Memory B cell (primary cell): ENCODE results near the gene TADA2A.

Experiments
- ATAC-seq: fragments of 150-1000 bp; cut with Tn5 transposase; 2 replicates; pipeline ENCODE4 v1.10.0; 2021; ENCODE audit warnings: low read depth, mild to moderate bottlenecking, moderate library complexity
- DNase-seq, 2 donors: peaks; one replicate each; pipeline ENCODE4 v3.0.0; 2022; ENCODE audit warnings: low spot score in 2 of 2
- H3K27ac Mint-ChIP-seq: one replicate; pipeline ENCODE4 v1.8.0; 2022; ENCODE audit warnings: mild to moderate bottlenecking, moderate library complexity, mixed read lengths
- H3K27me3 Mint-ChIP-seq: one replicate; pipeline ENCODE4 v1.8.0; 2022; ENCODE audit warnings: mixed read lengths
- H3K36me3 Mint-ChIP-seq: one replicate; pipeline ENCODE4 v1.8.0; 2022; ENCODE audit warnings: mild to moderate bottlenecking, mixed read lengths
- H3K4me1 Mint-ChIP-seq: one replicate; pipeline ENCODE4 v1.8.0; 2022; ENCODE audit warnings: mixed read lengths
- H3K4me3 Mint-ChIP-seq: one replicate; pipeline ENCODE4 v1.8.0; 2022; ENCODE audit warnings: mild to moderate bottlenecking, moderate library complexity, mixed read lengths
- H3K9me3 Mint-ChIP-seq: one replicate; pipeline ENCODE4 v1.8.0; 2022; ENCODE audit warnings: mixed read lengths

The TADA2A gene

DNA sequence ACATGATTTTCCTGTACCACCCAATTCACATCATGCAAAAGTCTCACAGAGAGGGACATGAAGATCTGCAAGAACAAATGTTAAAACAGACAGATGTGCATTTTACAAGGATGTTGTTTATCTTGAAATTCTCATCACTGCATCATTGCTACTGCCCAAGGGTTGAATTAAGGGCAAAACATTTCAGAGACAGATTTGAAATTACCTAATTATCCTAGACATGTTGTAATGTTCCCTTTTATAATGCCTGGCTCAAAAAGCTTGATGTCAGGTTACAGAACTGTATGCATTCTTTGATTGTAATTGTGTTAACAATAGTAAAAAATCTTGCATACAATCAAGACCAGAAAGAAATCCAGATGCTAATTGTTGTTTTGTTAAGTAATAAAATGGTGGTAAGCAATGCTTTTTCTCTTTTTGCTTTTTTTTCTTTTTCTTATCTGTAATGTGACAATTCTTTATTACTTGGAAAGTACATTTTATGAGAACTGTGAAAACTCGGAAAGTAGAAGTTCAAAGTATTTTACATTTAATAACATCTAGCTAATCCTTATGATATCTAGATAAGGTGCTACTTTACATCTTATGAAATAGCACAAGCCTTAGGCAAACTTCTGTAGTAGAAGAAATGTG lies 79.4 kb downstream of the TADA2A start:
- Mint-ChIP-seq H3K27ac (no peak overlapping the region), H3K4me3 (no peak overlapping the region), H3K9me3 (no peaks in the 10 kb centered on the region), H3K4me1 (peaks cover 13% of the 10 kb centered on the region), H3K27me3 (no peaks in the 10 kb centered on the region), H3K36me3 (no peaks in the 10 kb centered on the region)
- DNase-seq (no peak), ATAC-seq (no peak)

GRCh38 chr17:37488009-37488604 lies 81.4 kb downstream of the TADA2A start:
- H3K4me3 Mint-ChIP-seq, result peak overlapping the region; percentile 91
- H3K36me3 Mint-ChIP-seq, result no peaks in the 10 kb centered on the region
- no peak for DNase-seq
- no peak overlapping the region for H3K27ac Mint-ChIP-seq
- no peaks in the 10 kb centered on the region for H3K27me3 Mint-ChIP-seq
- ATAC-seq, result no peak
- H3K9me3 Mint-ChIP-seq, result no peaks in the 10 kb centered on the region
- H3K4me1 Mint-ChIP-seq, result peaks cover 17% of the 10 kb centered on the region

DNA sequence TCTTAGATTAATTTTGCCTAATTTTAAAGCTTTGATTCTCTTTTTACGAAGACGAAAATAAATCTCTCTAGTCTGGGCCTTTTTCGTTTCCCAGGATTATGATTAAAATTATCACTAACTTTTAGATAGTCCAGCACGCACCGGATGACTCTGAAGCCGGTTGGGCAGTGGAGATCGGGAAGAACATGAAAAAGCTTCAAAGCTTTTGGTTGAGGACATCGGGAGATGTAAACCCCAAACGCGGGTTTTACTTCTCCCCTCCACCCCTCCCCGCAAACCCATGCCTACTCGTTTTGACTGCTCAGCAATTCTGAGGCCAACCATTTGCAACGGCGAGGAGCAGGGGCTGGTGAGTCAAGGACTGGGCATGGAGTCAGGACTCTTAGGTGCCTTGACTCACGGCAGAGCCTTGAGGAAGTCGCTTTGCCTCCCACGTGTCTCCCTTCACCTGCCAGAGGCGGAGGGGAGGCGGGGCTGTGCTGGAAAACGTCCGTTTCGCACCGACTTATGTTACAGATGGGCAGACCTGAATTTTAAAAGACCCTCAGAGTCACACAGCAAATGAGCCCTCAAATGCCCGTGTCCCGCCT lies 82.0 kb downstream of the TADA2A start:
- no peaks in the 10 kb centered on the region for H3K27me3 Mint-ChIP-seq
- no peaks in the 10 kb centered on the region for H3K9me3 Mint-ChIP-seq
- no peaks in the 10 kb centered on the region for H3K36me3 Mint-ChIP-seq
- peak; percentile 6 for ATAC-seq
- H3K4me3 Mint-ChIP-seq, result peak overlapping the region; percentile 91
- no peak overlapping the region for H3K27ac Mint-ChIP-seq
- DNase-seq, result peak in 1 of 2 donors; percentile 11
- peaks cover 14% of the 10 kb centered on the region for H3K4me1 Mint-ChIP-seq

DNA sequence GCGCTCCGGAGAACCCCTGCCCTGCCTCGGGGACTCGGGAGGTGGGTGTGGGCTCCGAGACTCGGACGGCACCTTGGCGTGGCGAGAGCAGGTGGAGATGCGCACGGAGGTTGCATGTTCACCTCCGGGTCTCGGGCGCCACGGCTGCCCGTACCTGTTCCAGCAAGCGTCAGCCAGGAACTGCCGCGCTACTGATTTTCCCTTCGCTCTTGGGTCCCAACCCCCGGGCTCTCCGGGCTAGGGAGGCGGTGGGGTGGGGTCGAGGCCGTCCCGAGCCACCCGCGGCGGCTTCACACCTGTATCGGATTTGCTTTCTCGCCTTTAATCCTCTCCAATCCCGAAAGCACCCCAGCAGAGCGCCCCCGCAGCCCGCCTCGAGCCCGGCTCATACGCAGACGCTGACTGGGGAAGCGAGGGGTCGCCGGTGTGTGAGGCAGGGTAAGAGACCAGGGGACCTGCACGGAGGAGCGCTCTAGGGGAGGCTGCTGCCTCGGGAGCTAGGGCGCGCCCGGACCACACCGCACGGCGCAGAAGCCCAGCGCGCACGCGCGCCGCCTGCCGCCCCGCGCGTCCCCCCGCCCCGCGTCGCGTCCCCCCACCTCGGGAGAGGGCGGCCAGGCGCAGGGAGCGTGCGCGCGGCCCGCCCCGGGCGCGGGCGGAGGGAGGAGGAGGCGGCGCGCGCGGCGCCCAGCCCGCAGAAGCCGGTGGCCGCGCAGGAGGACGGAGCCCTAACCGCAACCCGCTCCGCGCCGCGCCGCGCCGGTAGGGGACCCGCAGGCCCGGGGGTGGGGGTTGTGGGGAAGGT lies 82.7 kb downstream of the TADA2A start, which contains the start of gene DUSP14:
DUSP14 (plus strand) TSS at position 695 of the 805 bp plus-strand sequence. CDS start 22,382 bp downstream, outside the sequence.
- Mint-ChIP-seq H3K4me1 (peaks cover 14% of the 10 kb centered on the region), H3K4me3 (peak within 1 kb of the TSS; percentile 95), H3K36me3 (no peaks in the 10 kb centered on the region), H3K27ac (peak within 1 kb of the TSS; percentile 77), H3K9me3 (no peaks in the 10 kb centered on the region), H3K27me3 (no peaks in the 10 kb centered on the region)
- ATAC-seq (peak; percentile 72), DNase-seq (peak; percentile 75)

- Mint-ChIP-seq H3K36me3 (no peaks in the 10 kb centered on the region), H3K27me3 (no peaks in the 10 kb centered on the region), H3K9me3 (no peaks in the 10 kb centered on the region), H3K27ac (peak overlapping the region; percentile 77), H3K4me3 (peak overlapping the region; percentile 95), H3K4me1 (peaks cover 14% of the 10 kb centered on the region)
- ATAC-seq (peak; percentile 66), DNase-seq (peak; percentile 63 to 74)
Measured at GRCh38 chr17:37490022-37490587, 83.4 kb downstream of the TADA2A start.

GRCh38 chr17:37490638-37491614 lies 84.2 kb downstream of the TADA2A start:
- no peak for ATAC-seq
- no peaks in the 10 kb centered on the region for H3K36me3 Mint-ChIP-seq
- peak overlapping the region; percentile 95 for H3K4me3 Mint-ChIP-seq
- H3K27ac Mint-ChIP-seq, result peak overlapping the region; percentile 77
- no peaks in the 10 kb centered on the region for H3K9me3 Mint-ChIP-seq
- H3K4me1 Mint-ChIP-seq, result peaks cover 14% of the 10 kb centered on the region
- no peaks in the 10 kb centered on the region for H3K27me3 Mint-ChIP-seq
- DNase-seq, result no peak

- Mint-ChIP-seq H3K4me1 (peaks cover 14% of the 10 kb centered on the region), H3K27ac (no peak overlapping the region), H3K27me3 (no peaks in the 10 kb centered on the region), H3K4me3 (no peak overlapping the region), H3K9me3 (no peaks in the 10 kb centered on the region), H3K36me3 (no peaks in the 10 kb centered on the region)
- no peak for DNase-seq
- ATAC-seq, result no peak
Measured at GRCh38 chr17:37492167-37492566, 85.5 kb downstream of the TADA2A start.

DNA sequence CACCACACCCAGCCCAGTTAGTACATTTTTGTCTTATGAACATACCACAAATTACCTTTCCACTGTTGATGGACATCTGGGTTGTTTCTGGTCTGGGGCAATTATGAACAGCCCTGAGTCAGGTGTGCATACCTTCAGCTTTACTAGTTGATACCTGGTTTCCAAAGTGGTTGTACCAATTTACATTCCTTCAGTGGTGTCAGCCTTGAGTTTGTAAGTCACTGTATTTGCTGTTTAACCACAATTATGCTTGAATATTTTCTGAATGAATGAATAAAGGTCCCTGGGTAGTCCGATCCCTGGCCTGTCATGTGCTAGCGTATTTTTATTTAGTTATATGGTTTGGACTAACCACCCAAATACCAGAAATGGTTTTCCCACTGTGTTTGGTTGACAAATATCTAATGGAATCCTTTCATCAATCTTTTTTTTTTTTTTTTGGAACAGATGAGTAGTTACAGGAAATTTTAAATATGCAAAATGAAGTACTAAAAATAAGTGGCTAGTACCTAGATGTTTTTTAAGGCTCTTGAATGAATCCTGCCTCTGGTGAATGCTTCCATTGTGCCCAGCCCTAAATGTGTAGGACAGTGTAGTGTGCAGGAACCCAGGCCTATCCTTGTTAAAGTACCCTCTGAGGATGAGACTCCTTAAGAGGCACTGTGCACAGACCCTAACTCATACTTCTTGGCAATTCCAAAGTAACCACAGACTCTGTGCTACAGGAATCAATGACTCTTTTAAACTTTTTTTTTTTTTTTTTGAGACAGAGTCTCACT lies 86.8 kb downstream of the TADA2A start:
- Mint-ChIP-seq H3K4me3 (no peak overlapping the region), H3K9me3 (no peaks in the 10 kb centered on the region), H3K36me3 (no peaks in the 10 kb centered on the region), H3K27ac (no peak overlapping the region), H3K4me1 (peaks cover 10% of the 10 kb centered on the region), H3K27me3 (no peaks in the 10 kb centered on the region)
- no peak for DNase-seq
- ATAC-seq, result no peak

DNA sequence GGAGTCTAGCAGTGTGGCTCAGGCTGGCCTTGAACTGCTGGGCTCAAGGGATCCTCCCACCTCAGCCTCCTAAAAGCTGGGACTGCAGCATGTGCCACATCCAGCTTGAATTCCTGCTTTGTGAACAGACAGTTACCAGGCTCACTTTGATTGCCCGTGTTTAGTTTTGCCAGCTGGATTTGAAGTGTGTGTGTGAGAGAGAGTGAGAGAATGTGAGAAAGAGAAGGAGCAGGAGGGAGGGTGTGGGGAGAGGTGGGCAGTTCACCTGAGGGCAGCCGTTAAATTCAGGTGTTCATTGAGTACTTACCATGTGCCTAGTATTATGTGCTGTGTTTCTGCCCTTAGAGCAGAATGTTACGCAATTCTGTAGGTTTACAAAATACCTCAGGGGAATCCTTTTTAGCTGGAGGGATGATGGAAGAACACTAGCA lies 87.7 kb downstream of the TADA2A start:
- Mint-ChIP-seq H3K36me3 (no peaks in the 10 kb centered on the region), H3K27me3 (no peaks in the 10 kb centered on the region), H3K4me1 (peaks cover 10% of the 10 kb centered on the region), H3K9me3 (no peaks in the 10 kb centered on the region), H3K4me3 (no peak overlapping the region), H3K27ac (no peak overlapping the region)
- ATAC-seq, result no peak
- DNase-seq, result no peak

DNA sequence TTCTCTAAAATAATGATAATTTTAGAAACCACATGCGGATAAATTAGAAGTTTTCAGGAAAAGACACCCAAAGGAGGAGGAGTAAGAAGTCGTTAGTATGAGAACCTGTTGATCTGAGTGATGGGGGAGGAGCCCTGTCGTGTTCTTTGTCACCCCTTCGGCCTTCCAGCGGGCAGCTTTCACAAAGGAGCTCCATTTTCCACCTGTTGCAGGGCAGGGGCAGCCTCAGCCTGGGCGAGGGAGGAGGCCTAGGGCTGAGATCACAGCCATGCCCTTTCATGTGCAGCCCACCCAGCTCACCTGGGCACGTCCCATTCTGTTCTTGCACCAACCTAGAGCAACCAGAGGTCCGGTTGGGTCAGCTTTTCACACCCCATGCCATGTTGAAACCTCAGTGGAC lies 88.3 kb downstream of the TADA2A start:
- peaks cover 10% of the 10 kb centered on the region for H3K4me1 Mint-ChIP-seq
- no peak for ATAC-seq
- DNase-seq, result no peak
- no peaks in the 10 kb centered on the region for H3K36me3 Mint-ChIP-seq
- no peak overlapping the region for H3K27ac Mint-ChIP-seq
- H3K27me3 Mint-ChIP-seq, result no peaks in the 10 kb centered on the region
- no peak overlapping the region for H3K4me3 Mint-ChIP-seq
- no peaks in the 10 kb centered on the region for H3K9me3 Mint-ChIP-seq

DNA sequence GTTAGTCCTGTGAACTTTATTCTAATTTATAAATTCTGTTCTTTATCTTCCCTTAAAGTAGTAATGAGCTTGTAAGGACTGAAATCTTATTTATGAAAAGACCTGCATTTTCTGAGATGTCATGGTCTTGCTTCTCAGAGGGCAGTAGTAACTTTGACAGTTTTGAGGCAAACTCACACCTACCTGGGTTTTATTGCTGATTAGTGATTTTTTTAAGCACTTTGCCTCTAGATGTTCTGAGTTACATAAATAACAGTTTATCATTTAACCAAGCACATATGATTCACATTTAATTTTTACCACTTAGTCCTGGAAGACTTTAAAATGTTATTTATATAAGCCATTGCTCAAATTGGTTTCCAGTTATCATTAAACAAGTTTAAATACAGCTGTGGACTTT lies 93.7 kb downstream of the TADA2A start:
- no peak overlapping the region for H3K27ac Mint-ChIP-seq
- no peaks in the 10 kb centered on the region for H3K4me1 Mint-ChIP-seq

More for the DNA sequence above, 93.7 kb downstream of the TADA2A start:
- Mint-ChIP-seq H3K4me3 (no peak overlapping the region), H3K36me3 (no peaks in the 10 kb centered on the region), H3K9me3 (no peaks in the 10 kb centered on the region), H3K27me3 (no peaks in the 10 kb centered on the region)
- DNase-seq (no peak), ATAC-seq (no peak)
